Motor neuron (in vitro differentiated cells): ENCODE results near the gene TCFL5. TPM values are rescaled to one million over a fixed set of nuclear protein-coding genes. Genes with fewer than 3 reads are reported as not detected.
A peak's percentile ranks its signal among the peaks of the same experiment; 100 is the strongest.

Experiments used
- ATAC-seq, 8 experiments: fragments of 200-7000 bp; cut with Tn5 transposase; replicated peaks in 6 of 8; 2 replicates each; pipeline ENCODE4 v1.8.0; 2021; ENCODE audit warnings: mild to moderate bottlenecking in 8 of 8, moderate library complexity in 8 of 8
- H3K27ac ChIP-seq, 2 donors: fragments of 250-450 bp; sonication (Bioruptor Pico); 2 replicates each; pipeline ENCODE4 v1.9.0; 2021; ENCODE audit warnings: antibody characterized with exemption in 2 of 2, mild to moderate bottlenecking in 2 of 2, moderate library complexity in 1 of 2
- H3K4me1 ChIP-seq, 2 donors: fragments of 250-450 bp; sonication (Bioruptor Pico); replicated peaks in 1 of 2; 2 replicates each; pipeline ENCODE4 v1.6.1; 2021; ENCODE audit warnings: antibody characterized with exemption in 2 of 2, mild to moderate bottlenecking in 2 of 2, moderate library complexity in 1 of 2
- H3K4me3 ChIP-seq, 5 donors: fragments of 250-450 bp; sonication (Bioruptor Pico); 2 replicates each; pipeline ENCODE4 v1.9.0; 2021; ENCODE audit warnings: antibody characterized with exemption in 5 of 5, mild to moderate bottlenecking in 5 of 5, moderate library complexity in 4 of 5
- WGBS, 10 experiments: fragments of 450-650 bp; shearing (Covaris generic); methylation state at CpG; one replicate each; pipeline ENCODE4 v1.0.0; 2022; 5-methylcytosine and 5-hydroxymethylcytosine counted together
- in situ Hi-C, 9 experiments: fragments of 400-800 bp; cut with MboI; loops; one replicate each; pipeline ENCODE4 v1.15.0; 2021; ENCODE audit warnings: low sequenced_read_pairs in 9 of 9, low pct_unique_long_range_greater_than_20kb in 2 of 9; ENCODE audit not compliant: unreplicated experiment in 9 of 9
- total RNA-seq, 8 experiments: library from RNA; unstranded; fragments of 300-600 nt; gene quantifications; 2 replicates each; pipeline versions ENCODE4 v1.2.3 to v1.2.4, GENCODE V29; 2022

The TCFL5 gene
- total RNA-seq, 8 experiments from 2014 or later, result 7.0 to 14.0 (median 9.9) TPM

- peak within 1 kb of the TSS in 1 of 2 donors; percentile 73 for H3K27ac ChIP-seq
Observed at GRCh38 chr20:62816884-62817873, 44.4 kb downstream of the TCFL5 start, which contains the start of gene COL9A3. COL9A3 (plus strand) TSS chr20:62817050; CDS start chr20:62817065, 15 bp downstream.

DNA sequence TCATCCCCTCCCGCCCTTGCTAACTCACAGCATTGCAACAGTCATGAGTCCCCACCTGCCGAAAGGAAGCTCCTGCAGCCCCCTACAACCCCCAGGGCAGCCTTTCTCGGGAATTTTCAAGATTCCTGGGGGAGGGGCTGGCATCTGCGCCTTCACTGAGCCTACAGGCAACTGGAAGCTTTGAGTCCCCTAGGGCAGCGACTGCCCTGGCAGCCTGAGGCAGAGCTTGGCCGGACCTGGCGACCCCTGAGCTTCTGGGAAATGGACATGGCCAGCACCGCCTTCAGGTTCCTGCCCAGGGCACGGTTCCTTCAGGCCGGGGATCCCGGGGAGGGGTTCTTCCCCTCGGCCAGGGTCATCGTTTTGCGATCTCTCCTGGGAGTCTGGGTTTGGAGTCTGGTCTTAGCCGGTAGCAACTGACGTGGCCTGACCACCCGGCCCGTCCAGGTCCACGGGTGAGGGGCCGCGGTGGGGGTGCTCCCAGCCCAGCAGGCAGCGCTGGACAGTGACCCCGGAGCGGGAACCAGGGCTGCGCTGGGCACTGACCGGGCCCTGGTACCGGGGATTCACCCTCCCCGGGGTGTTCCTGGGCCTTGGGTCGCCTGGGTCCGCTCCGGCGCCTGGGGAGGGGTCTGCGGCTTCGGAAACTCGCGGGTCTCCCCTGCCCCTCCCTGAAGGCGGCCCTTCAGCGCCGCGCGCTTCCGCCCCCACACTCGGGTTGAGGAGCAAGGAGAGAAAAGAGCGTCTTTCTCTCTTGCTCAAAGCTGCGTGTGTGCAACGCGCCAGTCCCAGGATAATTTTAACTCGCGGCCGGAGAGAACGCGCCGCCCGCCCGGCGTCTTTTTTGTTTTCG is 45.4 kb downstream of the TCFL5 start:
- Histone ChIP-seq H3K4me3 (peak overlapping the region; percentile 7 to 20 (median 14)), H3K4me1 (peaks cover 13 to 34% of the 10 kb centered on the region in 2 donors), H3K27ac (peak overlapping the region in 1 of 2 donors; percentile 73)
- peak in 5 of 8 experiments; percentile 2 to 43 (median 28) for ATAC-seq
- in situ Hi-C loops, result no loop called here
- 0 to 20% (median 7%) methylated on average over 1 to 20 of the region's 57 CpGs; no CpG with 5 or more reads in 6 of the 10 experiments for WGBS, 10 experiments

More at GRCh38 chr20:62816884-62817873, 44.4 kb downstream of the TCFL5 start, which contains the start of gene COL9A3:
- peak in 5 of 8 experiments; percentile 2 to 49 (median 35) for ATAC-seq
- in situ Hi-C loops, result no loop called here
- Histone ChIP-seq H3K4me1 (peaks cover 13 to 34% of the 10 kb centered on the region in 2 donors), H3K4me3 (peak within 1 kb of the TSS; percentile 7 to 20 (median 14))
- WGBS, 10 experiments, result no CpG with 5 or more reads among the region's 108 CpGs

GRCh38 chr20:62815066-62815991 is 46.3 kb downstream of the TCFL5 start:
- peak in 3 of 8 experiments; percentile 55 to 81 (median 56) for ATAC-seq
- no peak overlapping the region for H3K27ac ChIP-seq
- in situ Hi-C loops, result no loop called here
- H3K4me1 ChIP-seq, result peaks cover 13 to 34% of the 10 kb centered on the region in 2 donors
- H3K4me3 ChIP-seq, result no peak overlapping the region
- 0 to 87% (median 34%) methylated on average over 1 to 8 of the region's 24 CpGs; no CpG with 5 or more reads in 4 of the 10 experiments for WGBS, 10 experiments

DNA sequence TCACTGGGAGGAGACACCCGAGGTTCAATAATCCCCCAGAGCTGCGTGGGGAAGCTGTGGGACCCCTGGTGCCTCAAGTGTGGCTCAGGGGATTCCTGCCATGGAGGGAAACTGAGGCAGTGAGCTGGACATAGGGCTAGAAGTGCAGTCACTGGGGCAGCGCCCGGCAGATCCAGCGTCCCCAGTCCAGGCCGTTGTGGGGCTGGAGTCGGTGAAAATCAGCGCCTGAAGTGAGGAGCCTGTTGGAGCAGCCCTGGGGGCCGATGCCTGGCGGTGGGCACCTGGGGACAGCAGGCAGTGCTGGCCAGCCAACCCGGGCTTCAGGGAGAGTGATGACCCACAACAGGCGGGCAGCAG is 46.9 kb downstream of the TCFL5 start:
- Histone ChIP-seq H3K4me1 (peaks cover 13 to 34% of the 10 kb centered on the region in 2 donors), H3K4me3 (no peak overlapping the region), H3K27ac (no peak overlapping the region)
- no peak for ATAC-seq
- in situ Hi-C loops, result no loop called here
- 20 to 83% (median 60%) methylated on average over 1 of the region's 12 CpGs; no CpG with 5 or more reads in 7 of the 10 experiments for WGBS, 10 experiments

DNA sequence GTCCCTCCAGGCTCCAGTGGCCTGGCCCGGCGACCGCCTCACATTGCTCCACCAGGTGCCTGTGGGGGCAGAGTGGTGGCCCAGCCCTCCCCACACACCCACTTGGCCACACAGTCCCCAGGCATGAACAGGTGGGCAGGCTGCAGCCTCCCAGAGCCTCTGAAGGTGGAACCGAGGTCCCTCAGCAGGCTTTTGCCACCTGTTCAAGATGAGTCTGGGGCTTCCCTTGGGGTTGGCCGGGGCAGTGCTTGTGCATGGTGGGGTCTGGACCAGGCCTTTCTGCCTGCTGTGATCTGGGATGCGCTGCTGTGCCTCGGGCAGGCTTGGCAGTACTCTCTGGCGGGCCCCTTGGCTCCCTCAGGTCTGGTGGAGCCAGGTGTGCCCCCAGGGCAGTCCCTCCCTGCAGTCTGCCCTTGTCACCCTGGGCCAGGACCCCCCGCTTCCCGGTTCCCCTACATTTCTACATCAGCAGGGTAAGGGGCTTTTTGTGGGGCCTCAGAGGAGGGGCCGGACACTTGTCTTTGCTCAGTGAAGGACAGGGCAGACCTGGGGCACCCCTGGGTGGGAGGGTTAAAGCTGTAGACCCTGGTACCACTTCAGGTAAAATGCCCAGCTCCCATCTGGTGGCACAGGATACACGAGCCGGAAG is 47.4 kb downstream of the TCFL5 start:
- in situ Hi-C loops, result no loop called here
- no peak overlapping the region for H3K4me3 ChIP-seq
- H3K27ac ChIP-seq, result no peak overlapping the region
- 40 to 95% (median 61%) methylated on average over 1 to 4 of the region's 13 CpGs; no CpG with 5 or more reads in 6 of the 10 experiments for WGBS, 10 experiments
- no peak for ATAC-seq
- peaks cover 8 to 29% of the 10 kb centered on the region in 2 donors for H3K4me1 ChIP-seq

DNA sequence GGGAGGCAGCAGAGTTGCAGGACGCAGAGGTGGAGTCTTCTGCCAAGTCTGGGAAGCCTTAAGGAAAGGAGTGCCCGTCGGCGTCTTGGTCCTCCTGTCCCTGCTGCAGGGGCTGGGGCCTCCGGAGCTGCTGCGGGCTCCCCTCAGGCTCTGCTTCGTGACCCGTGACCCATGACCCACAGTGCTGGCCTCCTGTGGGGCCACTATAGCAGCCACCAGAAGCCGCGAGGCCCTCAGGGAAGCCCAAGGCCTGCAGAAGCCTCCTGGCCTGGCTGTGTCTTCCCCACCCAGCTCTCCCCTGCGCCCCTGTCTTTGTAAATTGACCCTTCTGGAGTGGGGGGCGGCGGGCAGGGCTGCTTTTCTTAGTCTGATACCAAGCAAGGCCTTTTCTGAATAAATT is 48.0 kb downstream of the TCFL5 start:
- Histone ChIP-seq H3K4me1 (peaks cover 2 to 23% of the 10 kb centered on the region in 2 donors), H3K27ac (no peak overlapping the region), H3K4me3 (no peak overlapping the region)
- no peak for ATAC-seq
- WGBS, 10 experiments, result 67 to 80% methylated on average over 2 to 7 of the region's 13 CpGs; no CpG with 5 or more reads in 8 of the 10 experiments
- in situ Hi-C loops, result no loop called here

DNA sequence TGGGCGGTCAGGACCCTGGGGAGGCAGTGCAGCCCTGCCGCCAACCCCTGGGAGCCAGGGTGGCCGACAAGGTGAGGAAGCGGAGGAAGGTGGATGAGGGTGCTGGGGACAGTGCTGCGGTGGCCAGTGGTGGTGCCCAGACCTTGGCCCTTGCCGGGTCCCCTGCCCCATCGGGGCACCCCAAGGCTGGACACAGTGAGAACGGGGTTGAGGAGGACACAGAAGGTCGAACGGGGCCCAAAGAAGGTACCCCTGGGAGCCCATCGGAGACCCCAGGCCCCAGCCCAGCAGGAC is 48.8 kb downstream of the TCFL5 start:
- 72 to 100% (median 90%) methylated on average over 1 to 5 of the region's 11 CpGs; no CpG with 5 or more reads in 7 of the 10 experiments for WGBS, 10 experiments
- Histone ChIP-seq H3K4me1 (peaks cover 7 to 16% of the 10 kb centered on the region in 2 donors), H3K27ac (no peak overlapping the region), H3K4me3 (no peak overlapping the region)
- no peak for ATAC-seq
- in situ Hi-C loops, result no loop called here

DNA sequence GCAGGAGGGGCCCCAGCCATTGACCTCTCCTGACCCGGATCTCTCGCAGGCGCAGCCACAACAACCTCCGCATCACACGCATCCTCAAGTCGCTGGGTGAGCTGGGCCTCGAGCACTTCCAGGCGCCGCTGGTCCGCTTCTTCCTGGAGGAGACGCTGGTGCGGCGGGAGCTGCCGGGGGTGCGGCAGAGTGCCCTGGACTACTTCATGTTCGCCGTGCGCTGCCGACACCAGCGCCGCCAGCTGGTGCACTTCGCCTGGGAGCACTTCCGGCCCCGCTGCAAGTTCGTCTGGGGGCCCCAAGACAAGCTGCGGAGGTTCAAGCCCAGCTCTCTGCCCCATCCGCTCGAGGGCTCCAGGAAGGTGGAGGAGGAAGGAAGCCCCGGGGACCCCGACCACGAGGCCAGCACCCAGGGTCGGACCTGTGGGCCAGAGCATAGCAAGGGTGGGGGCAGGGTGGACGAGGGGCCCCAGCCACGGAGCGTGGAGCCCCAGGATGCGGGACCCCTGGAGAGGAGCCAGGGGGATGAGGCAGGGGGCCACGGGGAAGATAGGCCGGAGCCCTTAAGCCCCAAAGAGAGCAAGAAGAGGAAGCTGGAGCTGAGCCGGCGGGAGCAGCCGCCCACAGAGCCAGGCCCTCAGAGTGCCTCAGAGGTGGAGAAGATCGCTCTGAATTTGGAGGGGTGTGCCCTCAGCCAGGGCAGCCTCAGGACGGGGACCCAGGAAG is 49.3 kb downstream of the TCFL5 start:
- no peak overlapping the region for H3K4me3 ChIP-seq
- ATAC-seq, result no peak
- 93 to 100% methylated on average over 2 to 6 of the region's 43 CpGs; no CpG with 5 or more reads in 8 of the 10 experiments for WGBS, 10 experiments
- in situ Hi-C loops, result no loop called here
- no peak overlapping the region for H3K27ac ChIP-seq
- peaks cover 7 to 11% of the 10 kb centered on the region in 2 donors for H3K4me1 ChIP-seq

DNA sequence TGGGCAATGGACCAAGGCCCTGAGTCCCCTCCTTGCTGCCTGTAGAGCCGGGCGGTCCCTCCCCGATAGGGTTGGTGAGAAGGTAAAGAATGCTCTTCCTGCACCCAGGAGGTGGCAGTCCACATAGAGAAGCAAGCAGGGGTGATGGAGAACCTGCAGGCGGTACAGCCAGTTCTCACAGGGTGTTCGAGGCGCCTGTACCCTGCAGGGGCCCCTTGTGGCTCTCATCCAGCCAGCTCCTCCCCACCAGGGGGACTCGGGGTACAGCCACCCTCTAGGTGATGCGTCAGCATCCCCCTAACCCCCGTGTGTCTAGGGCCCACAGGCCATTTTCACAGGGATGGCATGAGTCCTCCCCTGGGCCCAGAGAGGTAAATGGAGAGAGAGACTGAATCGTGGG is 49.9 kb downstream of the TCFL5 start:
- H3K4me3 ChIP-seq, result no peak overlapping the region
- peaks cover 10 to 11% of the 10 kb centered on the region in 2 donors for H3K4me1 ChIP-seq
- H3K27ac ChIP-seq, result no peak overlapping the region
- in situ Hi-C loops, result no loop called here
- 80% methylated on average over 1 to 2 of the region's 10 CpGs; no CpG with 5 or more reads in 8 of the 10 experiments for WGBS, 10 experiments
- no peak for ATAC-seq

- ATAC-seq, result no peak
- in situ Hi-C loops, result no loop called here
- Histone ChIP-seq H3K4me1 (peaks cover 13 to 14% of the 10 kb centered on the region in 2 donors), H3K4me3 (no peak overlapping the region), H3K27ac (no peak overlapping the region)
- WGBS, 10 experiments, result 87 to 93% (median 93%) methylated on average over 3 to 12 of the region's 21 CpGs; no CpG with 5 or more reads in 7 of the 10 experiments
Observed at GRCh38 chr20:62811320-62811719, 50.3 kb downstream of the TCFL5 start.
